ENCODE data around the gene CBFA2T3.

DNA sequence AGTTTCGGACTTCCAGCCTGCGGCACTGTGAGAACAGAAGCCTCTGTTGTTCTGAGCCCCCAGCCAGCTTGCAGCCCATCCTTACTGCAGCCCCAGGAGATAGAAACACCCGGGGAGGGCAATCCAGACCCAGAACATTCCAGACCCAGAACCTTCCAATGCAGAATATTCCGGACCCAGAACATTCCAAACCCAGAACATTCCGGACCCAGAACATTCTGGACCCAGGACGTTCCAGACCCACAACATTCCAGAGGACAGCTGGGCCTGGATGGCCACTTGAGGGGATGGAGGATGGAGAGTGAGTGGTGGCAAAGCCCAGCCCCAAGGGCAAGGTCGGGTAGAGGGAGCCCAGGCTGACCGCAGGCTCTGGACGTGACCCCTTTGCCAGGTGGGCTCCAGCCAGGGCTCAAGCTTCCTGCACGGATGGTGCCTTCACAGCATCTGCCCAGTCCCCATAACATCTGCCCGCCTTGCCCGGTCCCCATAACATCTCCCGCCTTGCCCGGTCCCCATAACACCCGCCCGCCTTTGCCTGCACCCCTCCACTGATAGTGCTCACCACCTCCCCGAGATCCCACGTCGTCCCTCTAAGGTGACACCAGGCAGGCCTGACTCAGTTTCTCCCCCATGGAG, 3.5 kb downstream of the CBFA2T3 start:
- no peak for TF ChIP-seq POLR2AphosphoS5 (IDR thresholded peaks at IDR 0.05; ENCODE audit: low read depth)
- TF ChIP-seq, protein P1, sequence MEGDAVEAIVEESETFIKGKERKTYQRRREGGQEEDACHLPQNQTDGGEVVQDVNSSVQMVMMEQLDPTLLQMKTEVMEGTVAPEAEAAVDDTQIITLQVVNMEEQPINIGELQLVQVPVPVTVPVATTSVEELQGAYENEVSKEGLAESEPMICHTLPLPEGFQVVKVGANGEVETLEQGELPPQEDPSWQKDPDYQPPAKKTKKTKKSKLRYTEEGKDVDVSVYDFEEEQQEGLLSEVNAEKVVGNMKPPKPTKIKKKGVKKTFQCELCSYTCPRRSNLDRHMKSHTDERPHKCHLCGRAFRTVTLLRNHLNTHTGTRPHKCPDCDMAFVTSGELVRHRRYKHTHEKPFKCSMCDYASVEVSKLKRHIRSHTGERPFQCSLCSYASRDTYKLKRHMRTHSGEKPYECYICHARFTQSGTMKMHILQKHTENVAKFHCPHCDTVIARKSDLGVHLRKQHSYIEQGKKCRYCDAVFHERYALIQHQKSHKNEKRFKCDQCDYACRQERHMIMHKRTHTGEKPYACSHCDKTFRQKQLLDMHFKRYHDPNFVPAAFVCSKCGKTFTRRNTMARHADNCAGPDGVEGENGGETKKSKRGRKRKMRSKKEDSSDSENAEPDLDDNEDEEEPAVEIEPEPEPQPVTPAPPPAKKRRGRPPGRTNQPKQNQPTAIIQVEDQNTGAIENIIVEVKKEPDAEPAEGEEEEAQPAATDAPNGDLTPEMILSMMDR (IDR thresholded peaks at IDR 0.05; ENCODE audit: insufficient read depth, low read length): no peak
- TF ChIP-seq, protein P2, sequence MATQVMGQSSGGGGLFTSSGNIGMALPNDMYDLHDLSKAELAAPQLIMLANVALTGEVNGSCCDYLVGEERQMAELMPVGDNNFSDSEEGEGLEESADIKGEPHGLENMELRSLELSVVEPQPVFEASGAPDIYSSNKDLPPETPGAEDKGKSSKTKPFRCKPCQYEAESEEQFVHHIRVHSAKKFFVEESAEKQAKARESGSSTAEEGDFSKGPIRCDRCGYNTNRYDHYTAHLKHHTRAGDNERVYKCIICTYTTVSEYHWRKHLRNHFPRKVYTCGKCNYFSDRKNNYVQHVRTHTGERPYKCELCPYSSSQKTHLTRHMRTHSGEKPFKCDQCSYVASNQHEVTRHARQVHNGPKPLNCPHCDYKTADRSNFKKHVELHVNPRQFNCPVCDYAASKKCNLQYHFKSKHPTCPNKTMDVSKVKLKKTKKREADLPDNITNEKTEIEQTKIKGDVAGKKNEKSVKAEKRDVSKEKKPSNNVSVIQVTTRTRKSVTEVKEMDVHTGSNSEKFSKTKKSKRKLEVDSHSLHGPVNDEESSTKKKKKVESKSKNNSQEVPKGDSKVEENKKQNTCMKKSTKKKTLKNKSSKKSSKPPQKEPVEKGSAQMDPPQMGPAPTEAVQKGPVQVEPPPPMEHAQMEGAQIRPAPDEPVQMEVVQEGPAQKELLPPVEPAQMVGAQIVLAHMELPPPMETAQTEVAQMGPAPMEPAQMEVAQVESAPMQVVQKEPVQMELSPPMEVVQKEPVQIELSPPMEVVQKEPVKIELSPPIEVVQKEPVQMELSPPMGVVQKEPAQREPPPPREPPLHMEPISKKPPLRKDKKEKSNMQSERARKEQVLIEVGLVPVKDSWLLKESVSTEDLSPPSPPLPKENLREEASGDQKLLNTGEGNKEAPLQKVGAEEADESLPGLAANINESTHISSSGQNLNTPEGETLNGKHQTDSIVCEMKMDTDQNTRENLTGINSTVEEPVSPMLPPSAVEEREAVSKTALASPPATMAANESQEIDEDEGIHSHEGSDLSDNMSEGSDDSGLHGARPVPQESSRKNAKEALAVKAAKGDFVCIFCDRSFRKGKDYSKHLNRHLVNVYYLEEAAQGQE (IDR thresholded peaks at IDR 0.05; ENCODE audit: insufficient replicate concordance, low read depth): no peak

Data from HL-60 (cell line).